Stimulated activated naive CD8-positive, alpha-beta T cell treated with anti-CD3 and anti-CD28 coated beads, Interleukin-15, Interleukin-2, amounts not matched to agents 100 ng/mL and 50 ng/mL, for 24 hours (primary cell): Measurements from ENCODE around the gene ZSCAN10.
"Not testable (repeated sequence)": the region's sequence is repeated elsewhere in the genome, so short reads cannot be mapped to it uniquely, and the experiment has no call there.

Experiments used
- H3K27ac Mint-ChIP-seq: one replicate; pipeline ENCODE4 v1.8.0; 2021; ENCODE audit warnings: mild to moderate bottlenecking, mixed read lengths
- H3K27me3 Mint-ChIP-seq: one replicate; pipeline ENCODE4 v1.8.0; 2021; ENCODE audit warnings: mixed read lengths
- H3K36me3 Mint-ChIP-seq: one replicate; pipeline ENCODE4 v1.8.0; 2021; ENCODE audit warnings: low read depth, mixed read lengths
- H3K4me1 Mint-ChIP-seq: one replicate; pipeline ENCODE4 v1.8.0; 2021; ENCODE audit warnings: low read depth, mixed read lengths
- H3K4me3 Mint-ChIP-seq: one replicate; pipeline ENCODE4 v1.8.0; 2021; ENCODE audit warnings: mild to moderate bottlenecking, mixed read lengths
- H3K9me3 Mint-ChIP-seq: one replicate; pipeline ENCODE4 v1.8.0; 2021; ENCODE audit warnings: mixed read lengths

The ZSCAN10 gene

DNA sequence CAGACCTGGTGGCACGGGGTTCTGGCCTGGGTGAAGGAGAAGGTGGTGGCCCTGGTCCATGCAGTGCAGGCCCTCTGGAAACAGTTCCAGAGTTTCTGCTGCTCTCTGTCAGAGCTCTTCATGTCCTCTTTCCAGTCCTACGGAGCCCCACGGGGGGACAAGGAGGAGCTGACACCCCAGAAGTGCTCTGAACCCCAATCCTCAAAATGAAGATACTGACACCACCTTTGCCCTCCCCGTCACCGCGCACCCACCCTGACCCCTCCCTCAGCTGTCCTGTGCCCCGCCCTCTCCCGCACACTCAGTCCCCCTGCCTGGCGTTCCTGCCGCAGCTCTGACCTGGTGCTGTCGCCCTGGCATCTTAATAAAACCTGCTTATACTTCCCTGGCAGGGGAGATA, 29.9 kb downstream of the ZSCAN10 start:
- H3K4me3 Mint-ChIP-seq = peak overlapping the region; percentile 27
- not testable (repeated sequence) for H3K9me3 Mint-ChIP-seq
- peaks cover 67% of the 10 kb centered on the region for H3K4me1 Mint-ChIP-seq

GRCh38 chr16:3068487-3068886, 30.6 kb downstream of the ZSCAN10 start:
- peak overlapping the region; percentile 99 for H3K4me3 Mint-ChIP-seq
- H3K9me3 Mint-ChIP-seq = no peaks in the 10 kb centered on the region
- H3K4me1 Mint-ChIP-seq = peaks cover 64% of the 10 kb centered on the region
- no peaks in the 10 kb centered on the region for H3K27me3 Mint-ChIP-seq
- H3K36me3 Mint-ChIP-seq = peaks cover 36% of the 10 kb centered on the region
- peak overlapping the region; percentile 93 for H3K27ac Mint-ChIP-seq

More for the DNA sequence above, 29.9 kb downstream of the ZSCAN10 start:
- H3K27me3 Mint-ChIP-seq = not testable (repeated sequence)
- Mint-ChIP-seq H3K36me3 (peaks cover 36% of the 10 kb centered on the region), H3K27ac (peak overlapping the region; percentile 84)

- Mint-ChIP-seq H3K27ac (peak overlapping the region; percentile 99), H3K4me3 (peak overlapping the region; percentile 99), H3K27me3 (no peaks in the 10 kb centered on the region), H3K36me3 (peaks cover 36% of the 10 kb centered on the region), H3K4me1 (peaks cover 58% of the 10 kb centered on the region), H3K9me3 (no peaks in the 10 kb centered on the region)
Measured at GRCh38 chr16:3066440-3066748, 32.7 kb downstream of the ZSCAN10 start.

DNA sequence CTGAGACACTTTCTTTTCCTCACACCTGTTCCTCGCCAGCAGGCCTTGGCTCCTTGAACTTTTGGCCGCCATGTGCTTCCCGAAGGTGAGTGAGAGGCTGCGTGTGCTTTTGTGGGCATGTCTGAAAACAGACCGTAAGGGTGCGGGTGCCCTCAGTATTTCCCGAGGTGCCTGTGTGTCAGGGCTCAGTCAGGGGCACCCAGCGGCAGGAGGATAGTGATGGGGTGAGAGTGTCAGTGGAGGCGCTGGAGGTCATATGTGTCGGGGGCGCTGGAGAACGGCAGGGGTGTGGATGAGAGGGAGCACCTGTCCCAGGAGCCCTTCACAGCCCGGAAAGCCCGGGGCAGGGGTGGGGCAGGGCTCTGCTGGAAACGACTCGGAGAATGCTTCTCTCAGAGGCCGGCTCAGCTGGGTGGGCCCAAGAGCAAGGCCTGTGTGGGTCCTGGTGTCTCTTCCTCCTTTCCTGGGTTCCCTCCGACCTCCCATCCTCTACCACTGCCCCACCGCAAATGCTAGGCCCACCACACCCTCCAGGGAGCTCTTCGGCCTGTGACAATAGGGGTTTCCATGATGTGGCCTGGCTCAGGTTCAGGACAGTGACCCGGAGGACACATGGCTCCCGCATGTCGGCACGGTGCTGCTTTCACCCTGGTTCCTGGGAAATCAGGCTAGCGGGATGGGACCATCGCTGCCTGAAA, 33.2 kb downstream of the ZSCAN10 start:
- Mint-ChIP-seq H3K36me3 (peaks cover 36% of the 10 kb centered on the region), H3K27me3 (no peaks in the 10 kb centered on the region), H3K9me3 (no peaks in the 10 kb centered on the region), H3K27ac (peak overlapping the region; percentile 99), H3K4me1 (peaks cover 54% of the 10 kb centered on the region), H3K4me3 (peak overlapping the region; percentile 99)

- Mint-ChIP-seq H3K27me3 (no peaks in the 10 kb centered on the region), H3K4me1 (peaks cover 56% of the 10 kb centered on the region), H3K9me3 (no peaks in the 10 kb centered on the region), H3K36me3 (peaks cover 35% of the 10 kb centered on the region), H3K27ac (peak within 1 kb of the TSS; percentile 99), H3K4me3 (peak within 1 kb of the TSS; percentile 99)
Measured at GRCh38 chr16:3065069-3065741, 33.9 kb downstream of the ZSCAN10 start, which contains the start of gene IL32. IL32 (plus strand) TSS chr16:3065640; CDS start chr16:3065812, 172 bp downstream.

- Mint-ChIP-seq H3K4me3 (no peak overlapping the region), H3K36me3 (peaks cover 24% of the 10 kb centered on the region), H3K4me1 (peaks cover 52% of the 10 kb centered on the region), H3K9me3 (no peaks in the 10 kb centered on the region), H3K27me3 (no peaks in the 10 kb centered on the region), H3K27ac (peak overlapping the region; percentile 72)
Measured at GRCh38 chr16:3063625-3064386, 35.3 kb downstream of the ZSCAN10 start.

- Mint-ChIP-seq H3K4me1 (peaks cover 45% of the 10 kb centered on the region), H3K36me3 (peaks cover 12% of the 10 kb centered on the region), H3K27ac (no peak overlapping the region)
Measured at GRCh38 chr16:3062553-3062952, 36.5 kb downstream of the ZSCAN10 start.

GRCh38 chr16:3060339-3061127, 38.6 kb downstream of the ZSCAN10 start:
- H3K4me3 Mint-ChIP-seq = peak overlapping the region; percentile 81
- H3K4me1 Mint-ChIP-seq = peaks cover 57% of the 10 kb centered on the region
- peak overlapping the region; percentile 90 for H3K27ac Mint-ChIP-seq
- no peaks in the 10 kb centered on the region for H3K9me3 Mint-ChIP-seq
- H3K36me3 Mint-ChIP-seq = peaks cover 5% of the 10 kb centered on the region
- no peaks in the 10 kb centered on the region for H3K27me3 Mint-ChIP-seq

More at GRCh38 chr16:3062553-3062952, 36.5 kb downstream of the ZSCAN10 start:
- no peaks in the 10 kb centered on the region for H3K27me3 Mint-ChIP-seq
- no peak overlapping the region for H3K4me3 Mint-ChIP-seq
- H3K9me3 Mint-ChIP-seq = no peaks in the 10 kb centered on the region

GRCh38 chr16:3059723-3060242, 39.3 kb downstream of the ZSCAN10 start:
- Mint-ChIP-seq H3K36me3 (peaks cover 9% of the 10 kb centered on the region), H3K4me3 (peak overlapping the region; percentile 81), H3K27ac (peak overlapping the region; percentile 90), H3K9me3 (no peaks in the 10 kb centered on the region), H3K27me3 (no peaks in the 10 kb centered on the region), H3K4me1 (peaks cover 57% of the 10 kb centered on the region)

DNA sequence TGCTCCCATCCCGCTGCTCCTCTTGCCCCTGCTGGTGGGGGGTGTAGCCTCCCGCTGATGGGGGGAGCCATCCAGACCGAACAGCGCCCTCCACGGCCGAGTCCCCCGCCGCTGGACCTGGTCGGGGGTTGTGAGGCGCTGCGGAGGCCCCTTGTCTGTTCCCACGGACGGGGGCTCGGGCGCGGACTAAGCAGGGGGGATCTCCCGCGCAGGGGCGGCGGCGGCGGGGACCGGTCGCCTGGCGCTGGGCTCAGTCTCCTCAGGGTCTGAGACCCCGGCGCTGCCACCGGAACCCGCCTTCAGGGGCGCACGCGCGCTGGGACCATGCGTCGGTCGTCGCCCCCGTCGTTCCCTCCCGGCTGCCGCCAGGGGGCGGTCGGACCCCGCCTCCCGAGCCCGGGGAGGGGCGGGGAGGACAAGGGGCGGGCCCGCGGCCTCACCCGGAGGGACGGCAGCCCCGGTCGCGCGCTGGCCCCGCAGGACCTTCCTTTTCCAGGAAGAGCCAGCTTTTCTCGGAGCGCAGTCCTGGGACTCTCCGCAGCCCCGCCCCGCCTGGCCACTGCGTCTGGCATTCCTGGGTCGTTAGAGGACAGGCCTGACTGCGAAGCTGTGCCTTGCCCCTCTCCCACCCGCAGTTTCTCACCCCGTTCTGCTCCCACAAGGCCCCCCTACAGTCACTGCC, 39.9 kb downstream of the ZSCAN10 start:
- Mint-ChIP-seq H3K27me3 (no peaks in the 10 kb centered on the region), H3K36me3 (peaks cover 9% of the 10 kb centered on the region), H3K27ac (peak overlapping the region; percentile 90), H3K4me3 (peak overlapping the region; percentile 85), H3K4me1 (peaks cover 55% of the 10 kb centered on the region), H3K9me3 (no peaks in the 10 kb centered on the region)

DNA sequence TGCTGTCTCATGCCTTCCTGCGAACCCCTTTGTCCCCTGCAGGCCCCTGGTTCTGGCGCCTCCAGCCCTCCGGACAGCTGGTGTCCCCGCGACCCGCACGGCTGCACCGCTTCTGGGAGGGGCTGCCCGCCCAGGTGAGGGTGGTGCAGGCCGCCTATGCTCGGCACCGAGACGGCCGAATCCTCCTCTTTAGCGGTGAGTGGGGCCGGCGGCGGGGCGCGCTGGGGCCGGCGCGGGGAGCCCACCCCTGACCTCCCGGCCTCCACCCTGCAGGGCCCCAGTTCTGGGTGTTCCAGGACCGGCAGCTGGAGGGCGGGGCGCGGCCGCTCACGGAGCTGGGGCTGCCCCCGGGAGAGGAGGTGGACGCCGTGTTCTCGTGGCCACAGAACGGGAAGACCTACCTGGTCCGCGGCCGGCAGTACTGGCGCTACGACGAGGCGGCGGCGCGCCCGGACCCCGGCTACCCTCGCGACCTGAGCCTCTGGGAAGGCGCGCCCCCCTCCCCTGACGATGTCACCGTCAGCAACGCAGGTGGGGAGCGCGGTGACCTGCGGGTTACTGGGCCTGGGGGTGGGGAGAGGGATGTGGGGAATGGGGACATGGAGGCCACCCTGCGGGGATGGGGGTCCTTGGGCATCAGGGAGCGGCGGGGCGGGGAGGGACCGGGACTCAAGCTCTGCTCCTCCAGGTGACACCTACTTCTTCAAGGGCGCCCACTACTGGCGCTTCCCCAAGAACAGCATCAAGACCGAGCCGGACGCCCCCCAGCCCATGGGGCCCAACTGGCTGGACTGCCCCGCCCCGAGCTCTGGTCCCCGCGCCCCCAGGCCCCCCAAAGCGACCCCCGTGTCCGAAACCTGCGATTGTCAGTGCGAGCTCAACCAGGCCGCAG, 40.7 kb downstream of the ZSCAN10 start:
- Mint-ChIP-seq H3K36me3 (peaks cover 9% of the 10 kb centered on the region), H3K4me1 (peaks cover 57% of the 10 kb centered on the region)

DNA sequence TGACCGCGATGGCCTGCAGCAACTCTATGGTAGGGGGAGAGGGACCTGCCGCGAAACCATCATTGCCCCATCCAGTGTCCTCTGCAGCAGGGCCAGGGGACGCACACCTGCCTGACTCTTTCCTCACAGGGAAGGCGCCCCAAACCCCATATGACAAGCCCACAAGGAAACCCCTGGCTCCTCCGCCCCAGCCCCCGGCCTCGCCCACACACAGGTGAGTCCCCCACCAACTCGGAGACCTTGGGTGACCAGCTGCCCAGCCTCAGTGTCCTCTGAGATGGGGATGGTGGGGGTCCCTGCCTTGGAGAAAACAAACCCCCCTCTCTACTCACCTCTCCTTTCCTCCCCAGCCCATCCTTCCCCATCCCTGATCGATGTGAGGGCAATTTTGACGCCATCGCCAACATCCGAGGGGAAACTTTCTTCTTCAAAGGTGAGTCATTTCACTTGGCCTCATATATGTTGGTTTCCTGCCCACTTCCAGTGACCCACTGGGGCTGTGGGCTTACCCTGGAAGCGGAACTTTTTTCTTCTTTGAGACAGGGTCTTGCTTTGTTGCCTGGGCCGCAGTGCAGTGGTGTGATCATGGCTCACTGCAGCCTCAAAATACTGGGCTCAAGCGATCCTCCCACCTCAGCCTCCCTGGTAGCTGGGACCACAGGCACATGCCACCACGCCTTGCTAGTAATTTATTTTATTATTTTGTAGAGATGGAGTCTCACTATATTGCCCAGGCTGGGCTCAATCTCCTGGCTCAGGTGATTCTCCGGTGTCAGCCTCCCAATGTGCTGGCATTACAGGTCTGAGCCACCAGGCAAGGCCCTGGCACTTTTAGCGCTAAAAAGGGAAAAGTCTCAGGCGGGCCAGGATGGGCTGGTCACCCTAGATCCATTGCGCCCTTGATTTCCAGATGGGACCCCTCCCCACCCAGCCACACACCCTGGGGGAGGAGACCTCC, 41.6 kb downstream of the ZSCAN10 start:
- Mint-ChIP-seq H3K9me3 (no peaks in the 10 kb centered on the region), H3K4me3 (peak overlapping the region; percentile 47), H3K36me3 (peaks cover 9% of the 10 kb centered on the region), H3K27ac (peak overlapping the region; percentile 17), H3K4me1 (peaks cover 53% of the 10 kb centered on the region), H3K27me3 (no peaks in the 10 kb centered on the region)

More for the DNA sequence above, 40.7 kb downstream of the ZSCAN10 start:
- Mint-ChIP-seq H3K4me3 (peak overlapping the region; percentile 85), H3K27ac (no peak overlapping the region), H3K9me3 (no peaks in the 10 kb centered on the region), H3K27me3 (no peaks in the 10 kb centered on the region)
